Cardiac muscle cell (in vitro differentiated cells and primary cell): ENCODE measurements around the gene S100A5. TPM values are rescaled to one million over a fixed set of nuclear protein-coding genes. Genes with fewer than 3 reads are reported as not detected.

Experiments
- DNase-seq, 2 donors: peaks; one replicate each; pipeline versions ENCODE4 v3.0.0 to v3.0.0-alpha.2; 2010 to 2017; ENCODE audit warnings: low read depth in 1 of 2, low spot score in 1 of 2
- H3K27ac ChIP-seq: fragments of 200-600 bp; sonication (generic); 2 replicates; pipeline ENCODE4 v1.5.1; 2016
- H3K27me3 ChIP-seq: fragments of 200-600 bp; sonication (generic); 2 replicates; pipeline ENCODE4 v1.6.0; 2016; ENCODE audit warnings: control low read depth
- H3K36me3 ChIP-seq: fragments of 200-600 bp; sonication (generic); 2 replicates; pipeline ENCODE4 v1.5.1; 2016; ENCODE audit warnings: control low read depth
- H3K4me1 ChIP-seq: fragments of 200-600 bp; sonication (generic); 2 replicates; pipeline ENCODE4 v1.8.1; 2017; ENCODE audit warnings: low read depth, mild to moderate bottlenecking, mixed run types
- H3K4me3 ChIP-seq: fragments of 200-600 bp; sonication (generic); 2 replicates; pipeline ENCODE4 v1.5.1; 2016; ENCODE audit warnings: mild to moderate bottlenecking
- H3K9me3 ChIP-seq: fragments of 200-600 bp; sonication (generic); 2 replicates; pipeline ENCODE4 v1.5.1; 2017; ENCODE audit warnings: low read depth, mild to moderate bottlenecking, control low read depth
- CTCF ChIP-seq: IDR thresholded peaks from 2 replicates; pipeline ENCODE4 v1.5.1; 2012; ENCODE audit warnings: low read depth, mild to moderate bottlenecking, low read length
- polyA plus RNA-seq: library from polyadenylated mRNA; unstranded; fragments of >200 nt; fragmentation: Nextera tagmentation; extraction: Ambion mirVana; gene quantifications from 2 replicates; pipeline ENCODE4 v1.2.1, GENCODE V29; 2016
- total RNA-seq: library from RNA; depleted of rRNA; stranded (reverse); fragments of >200 nt; gene quantifications from 2 replicates; pipeline ENCODE4 v1.2.3, GENCODE V29; 2016

S100A5 gene
- total and polyA plus RNA-seq, 2 experiments from 2014 or later: 0.31 TPM; not detected in 1

GRCh38 chr1:153557877-153558276, 17.1 kb upstream of the S100A5 start:
- H3K9me3 ChIP-seq: no peaks in the 10 kb centered on the region
- no peak for TF ChIP-seq CTCF
- no peak overlapping the region for H3K27ac ChIP-seq
- H3K4me3 ChIP-seq: no peak overlapping the region
- peaks cover 12% of the 10 kb centered on the region for H3K4me1 ChIP-seq
- no peak for DNase-seq
- no peaks in the 10 kb centered on the region for H3K27me3 ChIP-seq
- no peaks in the 10 kb centered on the region for H3K36me3 ChIP-seq

- no peaks in the 10 kb centered on the region for H3K36me3 ChIP-seq
- no peak overlapping the region for H3K27ac ChIP-seq
- no peak overlapping the region for H3K4me3 ChIP-seq
- no peaks in the 10 kb centered on the region for H3K27me3 ChIP-seq
- no peak for TF ChIP-seq CTCF
- DNase-seq: no peak
- peaks cover 12% of the 10 kb centered on the region for H3K4me1 ChIP-seq
- H3K9me3 ChIP-seq: no peaks in the 10 kb centered on the region
Measured at GRCh38 chr1:153556348-153556747, 15.6 kb upstream of the S100A5 start.

- no peaks in the 10 kb centered on the region for H3K9me3 ChIP-seq
- DNase-seq: no peak
- H3K27me3 ChIP-seq: no peaks in the 10 kb centered on the region
- H3K27ac ChIP-seq: no peak overlapping the region
- no peaks in the 10 kb centered on the region for H3K36me3 ChIP-seq
- TF ChIP-seq CTCF: no peak
- peaks cover 12% of the 10 kb centered on the region for H3K4me1 ChIP-seq
- no peak overlapping the region for H3K4me3 ChIP-seq
Measured at GRCh38 chr1:153553830-153554541, 13.3 kb upstream of the S100A5 start.

- DNase-seq: no peak
- Histone ChIP-seq H3K4me1 (peaks cover 12% of the 10 kb centered on the region), H3K9me3 (no peaks in the 10 kb centered on the region), H3K27me3 (no peaks in the 10 kb centered on the region), H3K36me3 (no peaks in the 10 kb centered on the region), H3K27ac (no peak overlapping the region), H3K4me3 (no peak overlapping the region)
- no peak for TF ChIP-seq CTCF
Measured at GRCh38 chr1:153553096-153553495, 12.4 kb upstream of the S100A5 start.

GRCh38 chr1:153552335-153552734, 11.6 kb upstream of the S100A5 start:
- no peak for TF ChIP-seq CTCF
- Histone ChIP-seq H3K4me1 (peaks cover 16% of the 10 kb centered on the region), H3K9me3 (no peaks in the 10 kb centered on the region)

More at GRCh38 chr1:153552335-153552734, 11.6 kb upstream of the S100A5 start:
- Histone ChIP-seq H3K27me3 (no peaks in the 10 kb centered on the region), H3K4me3 (no peak overlapping the region), H3K27ac (no peak overlapping the region), H3K36me3 (no peaks in the 10 kb centered on the region)
- no peak for DNase-seq
